Activated CD4-positive, alpha-beta T cell treated with anti-CD3 and anti-CD28 coated beads for 48 hours (primary cell): ENCODE measurements around the gene PGRMC1.
"Not testable (repeated sequence)": the region's sequence is repeated elsewhere in the genome, so short reads cannot be mapped to it uniquely, and the experiment has no call there.

Source experiments
- DNase-seq: peaks from one replicate; pipeline ENCODE4 v3.0.0-alpha.2; 2020

PGRMC1 gene

GRCh38 chrX:119236623-119237561 lies 807 bp downstream of the PGRMC1 start:
- peak; percentile 38 for DNase-seq

DNA sequence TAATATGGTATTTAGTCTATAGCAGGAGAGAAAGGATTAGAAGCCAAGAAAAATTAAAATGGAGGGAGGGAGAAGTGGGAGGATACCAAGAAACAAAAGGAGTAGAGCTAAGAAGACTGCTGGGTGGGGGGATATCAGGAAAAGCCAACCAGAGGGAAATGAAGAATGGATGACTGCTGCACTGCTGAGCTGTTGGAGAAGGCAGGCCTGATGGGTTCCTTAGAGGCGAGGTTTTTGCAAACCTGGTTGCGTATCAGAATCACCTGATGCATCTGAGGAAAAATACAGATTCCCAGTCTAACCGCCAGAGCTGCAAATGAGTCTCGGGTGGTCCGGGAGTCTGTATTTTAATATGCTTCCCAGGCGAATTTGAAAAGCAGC lies 1.5 kb downstream of the PGRMC1 start:
- DNase-seq = no peak

DNA sequence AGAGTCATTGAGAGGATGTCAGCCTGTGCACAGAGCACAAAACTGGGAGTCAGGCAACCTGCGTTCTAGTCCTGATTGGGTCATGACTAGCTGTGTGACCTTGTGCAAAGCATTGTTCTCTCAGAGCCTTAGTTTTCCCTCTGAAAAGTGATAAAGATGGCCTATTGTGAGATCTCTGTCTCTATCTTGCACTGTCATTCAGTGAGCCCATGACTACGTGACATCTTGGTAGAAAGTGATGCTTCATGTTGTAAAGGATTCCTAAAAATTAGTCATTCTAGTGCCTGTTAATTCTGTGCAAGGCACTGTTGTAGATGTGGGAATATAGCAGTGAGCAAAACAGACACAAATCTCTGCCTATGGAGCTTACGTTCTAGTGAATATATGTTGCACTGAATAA lies 2.5 kb downstream of the PGRMC1 start:
- no peak for DNase-seq

GRCh38 chrX:119240356-119240755 lies 4.3 kb downstream of the PGRMC1 start:
- DNase-seq = no peak

DNA sequence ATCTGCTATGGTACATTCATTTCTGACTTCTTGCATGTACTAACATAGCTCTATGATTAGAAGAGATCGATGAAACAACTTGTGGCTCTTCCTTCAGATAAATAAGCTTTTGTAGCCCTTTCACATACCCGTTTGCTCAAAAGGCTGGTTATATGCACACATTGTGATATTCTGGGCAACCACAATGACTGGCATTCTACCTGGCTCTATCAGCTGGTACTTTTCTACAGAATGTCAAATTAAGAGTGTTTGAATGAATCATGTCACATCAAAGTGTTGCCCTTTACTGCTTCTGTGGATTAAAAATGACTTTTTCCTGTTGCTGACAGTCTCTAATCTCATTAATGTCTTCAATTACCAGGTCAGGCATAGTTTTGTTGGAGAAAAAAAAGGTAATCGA lies 11.6 kb downstream of the PGRMC1 start:
- DNase-seq = no peak

- DNase-seq = no peak
Observed at GRCh38 chrX:119249891-119250290, 13.8 kb downstream of the PGRMC1 start.

GRCh38 chrX:119251386-119251785 lies 15.3 kb downstream of the PGRMC1 start:
- DNase-seq = no peak

- no peak for DNase-seq
Observed at GRCh38 chrX:119252716-119253115, 16.6 kb downstream of the PGRMC1 start.

GRCh38 chrX:119266364-119266995 lies 30.4 kb downstream of the PGRMC1 start:
- DNase-seq = peak; percentile 11

GRCh38 chrX:119267115-119267514 lies 31.0 kb downstream of the PGRMC1 start:
- DNase-seq = not testable (repeated sequence)

DNA sequence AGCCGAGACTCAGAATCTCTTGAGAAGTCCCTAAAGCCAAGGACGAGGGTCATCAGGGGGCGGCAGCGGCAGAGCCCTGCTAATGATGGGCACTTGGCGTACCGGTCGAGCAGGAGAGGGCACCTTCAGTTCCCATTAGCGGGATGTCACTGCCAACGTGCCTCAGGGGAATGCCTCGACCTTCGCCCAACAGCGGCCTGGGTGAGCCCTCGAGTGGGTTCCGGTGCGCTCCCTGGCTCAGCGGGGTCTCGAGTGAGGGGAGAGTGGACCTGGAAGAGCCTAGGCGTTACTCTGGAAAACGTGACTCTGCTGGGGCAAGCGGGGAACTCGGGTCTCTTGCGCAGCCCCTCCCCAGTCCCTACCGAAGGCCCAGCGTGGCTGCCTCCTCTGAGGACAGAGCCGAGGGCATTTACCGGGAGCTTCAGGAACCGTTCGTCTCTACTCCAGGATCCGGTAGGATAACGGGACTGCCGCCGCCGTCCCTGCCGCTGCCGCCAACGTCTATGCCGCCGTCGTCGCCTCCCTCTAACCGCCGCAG lies 36.9 kb downstream of the PGRMC1 start:
- no peak for DNase-seq

GRCh38 chrX:119273420-119274192 lies 37.5 kb downstream of the PGRMC1 start:
- peak; percentile 74 for DNase-seq

- not testable (repeated sequence) for DNase-seq
Observed at GRCh38 chrX:119282347-119282746, 46.3 kb downstream of the PGRMC1 start.

DNA sequence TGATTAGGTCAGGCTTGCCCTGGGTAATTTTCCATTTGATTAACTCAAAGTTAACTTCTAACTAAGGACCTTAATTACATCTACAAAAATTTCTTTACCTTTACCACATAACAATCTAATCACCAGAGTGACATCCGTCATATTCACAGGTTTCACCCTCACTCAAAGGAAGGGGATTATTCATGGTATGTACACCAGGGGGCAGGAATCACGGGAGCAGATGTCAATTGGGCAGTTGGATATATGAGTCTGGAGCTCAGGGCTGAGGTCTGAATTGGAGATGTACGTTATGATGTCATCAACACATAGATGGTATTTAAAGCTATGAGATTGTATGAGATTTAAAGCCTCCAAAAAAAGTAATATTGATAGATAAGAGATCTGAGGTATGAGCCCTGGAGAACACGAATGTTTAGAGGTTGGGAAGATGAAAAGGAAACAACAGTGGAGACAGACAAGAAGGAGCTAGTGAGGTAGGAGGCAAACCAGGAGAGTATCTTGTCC lies 52.9 kb downstream of the PGRMC1 start:
- DNase-seq = no peak

DNA sequence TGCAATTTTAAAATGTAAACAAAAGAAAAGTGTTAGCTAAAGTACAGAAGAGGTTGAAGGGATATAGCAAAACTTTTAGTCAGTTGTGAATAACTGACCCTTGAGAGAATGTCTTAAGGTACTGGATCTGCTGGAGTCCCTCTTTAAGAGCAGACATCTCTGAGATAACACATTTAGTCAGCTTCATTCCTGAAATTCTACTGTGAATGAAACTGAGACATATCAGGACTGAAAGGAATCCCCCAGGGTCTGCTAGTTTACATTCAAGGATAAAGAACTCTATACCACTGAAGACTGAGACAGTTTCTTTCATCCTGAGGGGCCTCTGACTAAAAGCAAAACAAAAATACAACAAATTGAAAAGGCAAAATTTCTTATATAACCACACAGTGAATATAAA lies 54.4 kb downstream of the PGRMC1 start:
- DNase-seq = no peak

- DNase-seq = not testable (repeated sequence)
Observed at GRCh38 chrX:119291246-119291645, 55.2 kb downstream of the PGRMC1 start.

DNA sequence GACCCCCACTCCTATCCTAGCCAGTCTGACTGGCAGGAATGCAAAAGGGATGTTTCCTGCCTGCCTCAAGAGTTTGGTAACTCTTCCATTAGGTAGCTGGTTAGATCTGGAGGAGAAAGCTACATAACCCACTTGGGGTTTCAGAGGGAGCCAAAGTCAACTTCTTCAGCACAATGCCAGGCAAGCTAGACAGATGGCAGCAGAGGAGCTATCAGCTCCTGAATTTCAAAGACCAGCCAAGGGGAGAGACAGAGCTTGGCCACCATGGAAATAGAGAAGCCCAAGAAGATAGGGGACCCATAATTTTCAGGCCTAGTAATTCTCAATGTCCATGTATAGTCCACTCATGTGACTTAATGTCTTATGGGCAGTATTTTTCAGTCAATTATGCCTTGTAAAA lies 56.4 kb downstream of the PGRMC1 start:
- no peak for DNase-seq
